ENCODE data around the gene MSLN.

Gene MSLN

GRCh38 chr16:813204-813915 is 52.8 kb downstream of the MSLN start:
- no peak overlapping the region for H3K27ac ChIP-seq
- TF ChIP-seq ZFX (IDR thresholded peaks at IDR 0.05) = no peak
- peak; percentile 82 for TF ChIP-seq CTCF (conservative IDR thresholded peaks at IDR 0.05)

- no peak overlapping the region for H3K27ac ChIP-seq
- TF ChIP-seq CTCF (conservative IDR thresholded peaks at IDR 0.05) (no peak; the same call in 1 of the 2 replicates), ZFX (IDR thresholded peaks at IDR 0.05) (no peak)
Measured at GRCh38 chr16:813916-814412, 53.4 kb downstream of the MSLN start.

- TF ChIP-seq ZFX (IDR thresholded peaks at IDR 0.05) (no peak), CTCF (conservative IDR thresholded peaks at IDR 0.05) (no peak)
- no peak overlapping the region for H3K27ac ChIP-seq
Measured at GRCh38 chr16:814974-815373, 54.4 kb downstream of the MSLN start.

GRCh38 chr16:815861-816260 is 55.3 kb downstream of the MSLN start:
- no peak for TF ChIP-seq ZFX (IDR thresholded peaks at IDR 0.05)
- no peak overlapping the region for H3K27ac ChIP-seq

GRCh38 chr16:817001-817906 is 56.7 kb downstream of the MSLN start:
- H3K27ac ChIP-seq = no peak overlapping the region
- TF ChIP-seq CTCF (conservative IDR thresholded peaks at IDR 0.05) (no peak), ZFX (IDR thresholded peaks at IDR 0.05) (no peak)

GRCh38 chr16:818132-818531 is 57.6 kb downstream of the MSLN start:
- H3K27ac ChIP-seq = no peak overlapping the region

More at GRCh38 chr16:818132-818531, 57.6 kb downstream of the MSLN start:
- TF ChIP-seq ZFX (IDR thresholded peaks at IDR 0.05) = no peak
- TF ChIP-seq CTCF (conservative IDR thresholded peaks at IDR 0.05) = no peak
